Pancreas (tissue), 10 donors: ENCODE results near the gene MTUS2. TPM values are rescaled to one million over a fixed set of nuclear protein-coding genes. Genes with fewer than 3 reads are reported as not detected.

ENCODE experiments used
- ATAC-seq, 4 donors: fragments of 200-7000 bp; cut with Tn5 transposase; one replicate each; pipeline versions ENCODE4 v1.8.0 to v1.9.1; 2020; ENCODE audit warnings: mild to moderate bottlenecking in 4 of 4, moderate library complexity in 4 of 4
- DNase-seq, 6 donors: peaks; one replicate each; pipeline ENCODE4 v3.0.0-alpha.2; 2020
- FAIRE-seq: peaks from 2 replicates; lab custom pipeline; 2012; peaks lifted over from hg19 to GRCh38; lab: Jason Lieb, UNC
- H3K27ac ChIP-seq, 4 donors: fragments of 200-600 bp; sonication (generic); 1 replicate in 3 of 4; 2 replicates in 1 of 4; pipeline versions ENCODE4 v1.5.0 to v1.8.0; 2020
- H3K27me3 ChIP-seq, 4 donors: fragments of 200-600 bp; one replicate each; pipeline ENCODE4 v1.8.0; 2021
- H3K36me3 ChIP-seq, 3 donors: fragments of 200-600 bp; sonication (generic) in 1 of 3; one replicate each; pipeline versions ENCODE4 v1.5.0 to v1.8.0; 2020 to 2021
- H3K4me1 ChIP-seq, 3 donors: fragments of 200-600 bp; one replicate each; pipeline ENCODE4 v1.8.0; 2021
- H3K4me3 ChIP-seq, 4 donors: fragments of 200-600 bp; sonication (generic) in 2 of 4; one replicate each; pipeline versions ENCODE4 v1.5.0 to v1.8.0; 2020 to 2021
- H3K9me3 ChIP-seq, 4 donors: fragments of 200-600 bp; one replicate each; pipeline ENCODE4 v1.8.0; 2021
- WGBS, 2 donors: extraction: QIAGEN DNeasy Blood & Tissue Kit; methylation state at CpG; one replicate each; pipeline ENCODE4 v1.1.7; 2013; 5-methylcytosine and 5-hydroxymethylcytosine counted together
- intact Hi-C, 3 donors: fragments of 100-400 bp; cut with DNase I; formaldehyde crosslinking; loops; one replicate each; pipeline versions ENCODE4 v1.11.1 to v1.14.2; 2022
- polyA plus RNA-seq, 2 donors: library from polyadenylated mRNA; stranded (reverse); fragments of 200-250 nt; gene quantifications; one replicate each; pipeline ENCODE4 v1.2.3, GENCODE V29; 2013
- total RNA-seq, 6 donors: library from RNA; stranded (reverse); fragmentation: NEBNext Ultra II Directional in 4 of 6; extraction: Animal tissue kit (Norgen Biotek cat#: 25700) in 4 of 6; gene quantifications; one replicate each; pipeline versions ENCODE4 v1.2.1 to v1.2.4, GENCODE V29; 2021 to 2023
- TF ChIP-seq, protein P1 (sequence below), 4 donors: fragments of 200-600 bp; sonication (generic) in 3 of 4; IDR thresholded peaks; one replicate each; pipeline versions ENCODE4 v1.5.0 to v1.8.0; 2021; ENCODE audit warnings: antibody characterized with exemption in 4 of 4
- donor health status: healthy with polysubstance abuse.
- donor health status: DM: no; HTN: no; CAD: no; lungs with moderate emphysema.
- donor health status: DM: no; HTN: no; CAD: no.
- donor health status: control.
- donor health status: control.
- donor health status: Bipolar disorder and iron deficiency.
- donor health status: DM: yes; HTN: yes; CAD: no.
- donor health status: DM: no; HTN: no; CAD: no.
- donor health status: DM: no; HTN: no; CAD: no.
- donor health status: DM: yes; HTN: yes; CAD: no.

MTUS2 gene
- total and polyA plus RNA-seq, 8 donors: 2.2 to 9.0 (median 4.8) TPM

DNA sequence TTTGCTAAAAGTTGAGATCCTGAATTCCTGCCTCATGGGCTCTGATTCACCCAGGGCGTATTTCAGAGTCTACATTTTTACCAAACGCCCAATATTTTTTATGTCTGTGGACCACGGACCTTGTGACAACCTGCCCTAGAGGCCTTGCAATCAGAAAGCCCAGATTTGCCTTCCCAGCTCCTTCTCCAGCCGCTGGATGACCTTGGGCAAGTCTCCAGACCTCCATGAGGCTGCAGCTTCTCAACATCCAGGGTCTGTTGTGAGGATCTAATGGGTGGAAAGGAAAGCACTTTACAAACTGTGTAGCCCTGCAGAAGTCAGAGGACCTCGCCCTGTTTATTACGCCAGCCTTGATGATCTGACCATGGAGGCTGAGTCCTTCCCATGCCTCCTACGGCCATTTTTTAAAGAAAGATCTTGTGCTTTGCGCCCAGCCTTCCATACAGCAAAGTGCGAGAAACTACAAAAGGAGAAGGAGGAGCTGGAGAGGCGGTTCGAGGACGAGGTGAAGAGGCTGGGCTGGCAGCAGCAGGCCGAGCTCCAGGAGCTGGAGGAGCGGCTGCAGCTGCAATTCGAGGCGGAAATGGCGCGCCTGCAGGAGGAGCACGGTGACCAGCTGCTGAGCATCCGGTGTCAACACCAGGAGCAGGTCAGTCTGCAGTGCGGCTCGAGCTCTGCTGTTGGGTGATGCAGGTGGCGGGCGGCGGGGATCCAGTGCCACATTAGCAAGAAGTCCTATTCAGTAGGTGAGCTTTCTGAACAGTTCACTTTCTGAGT is 659.8 kb downstream of the MTUS2 start:
- TF ChIP-seq, protein P1, sequence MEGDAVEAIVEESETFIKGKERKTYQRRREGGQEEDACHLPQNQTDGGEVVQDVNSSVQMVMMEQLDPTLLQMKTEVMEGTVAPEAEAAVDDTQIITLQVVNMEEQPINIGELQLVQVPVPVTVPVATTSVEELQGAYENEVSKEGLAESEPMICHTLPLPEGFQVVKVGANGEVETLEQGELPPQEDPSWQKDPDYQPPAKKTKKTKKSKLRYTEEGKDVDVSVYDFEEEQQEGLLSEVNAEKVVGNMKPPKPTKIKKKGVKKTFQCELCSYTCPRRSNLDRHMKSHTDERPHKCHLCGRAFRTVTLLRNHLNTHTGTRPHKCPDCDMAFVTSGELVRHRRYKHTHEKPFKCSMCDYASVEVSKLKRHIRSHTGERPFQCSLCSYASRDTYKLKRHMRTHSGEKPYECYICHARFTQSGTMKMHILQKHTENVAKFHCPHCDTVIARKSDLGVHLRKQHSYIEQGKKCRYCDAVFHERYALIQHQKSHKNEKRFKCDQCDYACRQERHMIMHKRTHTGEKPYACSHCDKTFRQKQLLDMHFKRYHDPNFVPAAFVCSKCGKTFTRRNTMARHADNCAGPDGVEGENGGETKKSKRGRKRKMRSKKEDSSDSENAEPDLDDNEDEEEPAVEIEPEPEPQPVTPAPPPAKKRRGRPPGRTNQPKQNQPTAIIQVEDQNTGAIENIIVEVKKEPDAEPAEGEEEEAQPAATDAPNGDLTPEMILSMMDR (IDR thresholded peaks at IDR 0.05): no peak
- DNase-seq (no peak), FAIRE-seq (no peak), ATAC-seq (peak in 1 of 4 donors; percentile 29)
- Histone ChIP-seq H3K27ac (no peak overlapping the region), H3K4me1 (no peaks in the 10 kb centered on the region), H3K9me3 (no peaks in the 10 kb centered on the region), H3K4me3 (no peak overlapping the region), H3K36me3 (no peaks in the 10 kb centered on the region), H3K27me3 (no peaks in the 10 kb centered on the region)
- 83 to 85% methylated on average over 25 of the region's 25 CpGs for WGBS, 2 donors
- intact Hi-C loops: no loop called here

DNA sequence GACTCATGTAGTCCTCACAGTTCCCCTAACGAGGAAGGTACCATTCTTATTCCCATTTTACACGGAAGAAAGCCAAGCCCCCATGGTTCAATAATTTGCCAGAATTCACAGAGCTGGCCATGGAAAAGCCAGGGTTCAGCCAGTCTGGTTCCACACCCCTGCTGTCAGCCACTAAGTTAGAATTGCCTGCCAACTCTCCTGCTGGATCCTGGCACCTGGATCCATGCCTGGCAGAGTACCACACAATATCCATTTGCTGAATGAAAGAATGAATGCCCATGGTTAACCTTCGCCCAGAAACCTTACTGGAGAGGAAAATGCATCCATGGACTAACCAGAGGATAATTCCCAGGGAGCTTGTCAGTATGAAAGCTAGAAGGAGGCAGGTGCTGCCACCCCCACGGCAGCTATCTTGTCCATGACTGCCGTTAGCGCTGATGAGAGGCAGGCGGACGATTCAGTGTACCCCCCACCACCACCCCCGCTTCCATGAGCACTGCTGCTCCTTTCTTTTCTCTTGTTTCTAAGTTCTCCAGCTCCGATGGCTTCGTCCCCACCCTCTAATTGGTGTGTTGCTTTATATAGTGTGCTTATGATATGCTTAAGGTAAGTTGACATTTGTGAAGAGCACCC is 660.9 kb downstream of the MTUS2 start:
- Histone ChIP-seq H3K27ac (no peak overlapping the region), H3K4me1 (no peaks in the 10 kb centered on the region), H3K27me3 (no peaks in the 10 kb centered on the region), H3K4me3 (no peak overlapping the region), H3K9me3 (no peaks in the 10 kb centered on the region), H3K36me3 (no peaks in the 10 kb centered on the region)
- no peak for DNase-seq
- WGBS, 2 donors: 80 to 81% methylated on average over 11 of the region's 11 CpGs
- ATAC-seq: no peak
- intact Hi-C loops: no loop called here
- TF ChIP-seq, protein P1 (IDR thresholded peaks at IDR 0.05): no peak
- no peak for FAIRE-seq

DNA sequence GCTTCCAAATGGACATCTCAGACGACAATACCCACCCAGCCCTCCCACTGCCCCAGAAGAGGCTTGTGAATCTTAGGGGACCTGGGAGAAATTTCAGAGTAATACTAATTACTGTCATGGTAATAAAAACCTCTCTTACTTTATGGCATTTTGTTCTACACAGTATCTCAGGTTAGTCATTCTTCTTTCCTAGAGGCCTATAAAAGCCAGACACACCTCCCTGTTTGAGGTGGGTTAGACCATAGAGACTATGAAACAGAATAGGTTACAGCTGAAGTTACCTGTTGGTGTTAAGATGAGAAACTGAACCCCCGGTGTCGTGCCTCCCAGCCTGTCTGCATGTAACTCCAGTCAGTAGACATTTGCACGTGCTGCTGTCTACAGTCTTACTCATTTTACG is 661.5 kb downstream of the MTUS2 start:
- no peak overlapping the region for H3K27ac ChIP-seq
- WGBS, 2 donors: 89 to 96% methylated on average over 5 of the region's 5 CpGs
- ATAC-seq (no peak), DNase-seq (no peak), FAIRE-seq (no peak)
- no peak overlapping the region for H3K4me3 ChIP-seq
- intact Hi-C loops: no loop called here
- H3K4me1 ChIP-seq: no peaks in the 10 kb centered on the region
- no peaks in the 10 kb centered on the region for H3K9me3 ChIP-seq
- H3K36me3 ChIP-seq: no peaks in the 10 kb centered on the region
- TF ChIP-seq, protein P1 (IDR thresholded peaks at IDR 0.05): no peak
- no peaks in the 10 kb centered on the region for H3K27me3 ChIP-seq

DNA sequence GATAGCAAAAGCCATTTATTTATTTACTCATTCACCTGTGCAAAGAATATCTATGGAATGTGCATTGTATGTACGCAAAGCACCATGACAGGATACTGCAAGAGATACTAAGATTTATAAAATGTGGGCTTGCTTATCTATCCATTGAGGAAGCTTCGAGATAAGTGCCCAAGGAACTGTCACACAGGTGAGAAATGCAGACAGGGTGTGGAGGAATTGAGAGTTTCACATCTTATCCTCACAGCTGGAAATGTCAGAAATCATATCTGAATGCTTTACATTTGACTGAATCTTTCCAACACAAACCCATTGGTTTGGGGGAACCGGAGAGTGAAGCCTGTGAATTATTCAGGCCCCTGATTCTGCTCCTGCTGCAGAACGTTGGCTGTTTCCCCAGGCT is 662.4 kb downstream of the MTUS2 start:
- TF ChIP-seq, protein P1 (IDR thresholded peaks at IDR 0.05): no peak
- 75 to 76% methylated on average over 4 of the region's 4 CpGs for WGBS, 2 donors
- Histone ChIP-seq H3K4me3 (no peak overlapping the region), H3K4me1 (no peaks in the 10 kb centered on the region), H3K27ac (no peak overlapping the region), H3K36me3 (no peaks in the 10 kb centered on the region), H3K9me3 (no peaks in the 10 kb centered on the region), H3K27me3 (no peaks in the 10 kb centered on the region)
- intact Hi-C loops: no loop called here
- ATAC-seq (no peak), FAIRE-seq (no peak), DNase-seq (no peak)

DNA sequence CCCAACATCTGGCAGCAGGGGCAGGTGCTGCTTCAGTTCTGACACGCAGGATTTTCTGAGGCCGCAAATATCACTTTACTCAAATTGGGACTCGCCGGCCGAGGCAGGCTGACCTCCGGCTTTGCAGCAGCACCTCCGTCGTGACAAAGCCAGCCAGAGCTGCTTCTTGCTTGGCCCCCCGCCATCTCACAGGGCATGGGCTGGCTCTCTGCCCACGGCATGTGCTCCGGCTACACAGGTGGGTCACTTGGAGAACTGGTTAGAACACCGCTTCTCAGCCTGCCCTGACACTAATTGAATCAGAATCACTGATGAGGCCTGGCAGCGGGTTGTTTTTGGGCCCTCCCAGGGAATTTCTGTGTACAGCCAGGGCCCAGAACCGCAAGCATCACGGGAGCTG is 663.1 kb downstream of the MTUS2 start:
- DNase-seq: peak in 5 of 6 donors; percentile 35 to 83 (median 77)
- no peaks in the 10 kb centered on the region for H3K36me3 ChIP-seq
- intact Hi-C loops: no loop called here
- no peaks in the 10 kb centered on the region for H3K9me3 ChIP-seq
- no peaks in the 10 kb centered on the region for H3K4me1 ChIP-seq
- 56 to 59% methylated on average over 15 of the region's 15 CpGs for WGBS, 2 donors
- no peaks in the 10 kb centered on the region for H3K27me3 ChIP-seq
- no peak overlapping the region for H3K4me3 ChIP-seq
- FAIRE-seq: no peak
- TF ChIP-seq, protein P1 (IDR thresholded peaks at IDR 0.05): no peak
- ATAC-seq: peak; percentile 31 to 72 (median 56)
- no peak overlapping the region for H3K27ac ChIP-seq
